Smooth muscle cell (in vitro differentiated cells): ENCODE results near the gene OSBPL7. TPM values are rescaled to one million over a fixed set of nuclear protein-coding genes. Genes with fewer than 3 reads are reported as not detected.

Experiments used
- DNase-seq: peaks from one replicate; lab custom pipeline; 2025; ENCODE audit not compliant: unreplicated experiment; lab: John Stamatoyannopoulos, UW
- H2AFZ ChIP-seq: fragments of 200-600 bp; sonication (generic); 2 replicates; pipeline ENCODE4 v1.6.0; 2016; ENCODE audit warnings: antibody characterized with exemption, low read depth, mild to moderate bottlenecking
- H3F3A ChIP-seq: fragments of 200-600 bp; sonication (generic); 2 replicates; pipeline ENCODE4 v1.6.0; 2017; ENCODE audit warnings: antibody characterized with exemption, low read depth
- H3K27ac ChIP-seq: fragments of 200-600 bp; sonication (generic); 2 replicates; pipeline ENCODE4 v1.5.1; 2016; ENCODE audit warnings: low read depth, mild to moderate bottlenecking
- H3K27me3 ChIP-seq: fragments of 200-600 bp; sonication (generic); 2 replicates; pipeline ENCODE4 v1.6.1; 2016; ENCODE audit warnings: low read depth, mild to moderate bottlenecking
- H3K36me3 ChIP-seq: fragments of 200-600 bp; sonication (generic); 2 replicates; pipeline ENCODE4 v1.5.1; 2016; ENCODE audit warnings: low read depth
- H3K4me1 ChIP-seq: fragments of 200-600 bp; sonication (generic); 2 replicates; pipeline ENCODE4 v1.5.1; 2016; ENCODE audit warnings: low read depth
- H3K4me2 ChIP-seq: fragments of 200-600 bp; sonication (generic); 2 replicates; pipeline ENCODE4 v1.6.0; 2016; ENCODE audit warnings: mild to moderate bottlenecking
- H3K4me3 ChIP-seq: fragments of 200-600 bp; sonication (generic); 2 replicates; pipeline ENCODE4 v1.5.1; 2016; ENCODE audit warnings: mild to moderate bottlenecking
- H3K79me2 ChIP-seq: fragments of 200-600 bp; sonication (generic); 2 replicates; pipeline ENCODE4 v1.6.0; 2016; ENCODE audit warnings: low read depth, mild to moderate bottlenecking
- H3K9ac ChIP-seq: fragments of 200-600 bp; sonication (generic); 2 replicates; pipeline ENCODE4 v1.6.0; 2016; ENCODE audit warnings: low read depth
- H3K9me3 ChIP-seq: fragments of 200-600 bp; sonication (generic); replicated peaks from 2 replicates; pipeline ENCODE4 v1.5.1; 2016; ENCODE audit warnings: low read depth
- H4K20me1 ChIP-seq: fragments of 200-600 bp; sonication (generic); 2 replicates; pipeline ENCODE4 v1.6.0; 2016; ENCODE audit warnings: low read depth
- CTCF ChIP-seq: fragments of 200-600 bp; sonication (generic); IDR thresholded peaks from 2 replicates; pipeline ENCODE4 v1.5.1; 2017; ENCODE audit warnings: borderline replicate concordance, mild to moderate bottlenecking, antibody characterized with exemption; ENCODE audit not compliant: insufficient read depth, poor library complexity, severe bottlenecking
- WGBS: methylation state at CpG from one replicate; pipeline ENCODE4 v1.1.7; 2016; ENCODE audit warnings: low lambda C conversion rate; 5-methylcytosine and 5-hydroxymethylcytosine counted together
- polyA plus RNA-seq: library from polyadenylated mRNA; unstranded; fragments of >200 nt; fragmentation: Nextera tagmentation; extraction: Ambion mirVana; gene quantifications from 2 replicates; pipeline ENCODE4 v1.2.1, GENCODE V29; 2016
- total RNA-seq: library from RNA; depleted of rRNA; stranded (reverse); fragments of >200 nt; gene quantifications from 2 replicates; pipeline ENCODE4 v1.2.3, GENCODE V29; 2014

The OSBPL7 gene
- total and polyA plus RNA-seq, 2 experiments from 2014 or later, result 3.7 to 6.3 TPM

GRCh38 chr17:47844814-47845715, 23.5 kb upstream of the OSBPL7 start:
- no peak for DNase-seq
- Histone ChIP-seq H3K4me2 (peak overlapping the region; percentile 20), H3K79me2 (peaks cover 44% of the 10 kb centered on the region), H2AFZ (no peak overlapping the region), H3K27me3 (no peaks in the 10 kb centered on the region), H3K4me3 (no peak overlapping the region), H3K27ac (no peak overlapping the region), H4K20me1 (peaks cover 40% of the 10 kb centered on the region), H3K9ac (no peak overlapping the region), H3K4me1 (peaks cover 30% of the 10 kb centered on the region), H3F3A (peaks cover 7% of the 10 kb centered on the region), H3K9me3 (no peaks in the 10 kb centered on the region), H3K36me3 (no peaks in the 10 kb centered on the region)
- TF ChIP-seq CTCF, result peak; percentile 33
- WGBS, result 83% methylated on average over 4 of the region's 4 CpGs

GRCh38 chr17:47844227-47844626, 22.6 kb upstream of the OSBPL7 start:
- Histone ChIP-seq H3K27ac (no peak overlapping the region), H4K20me1 (peaks cover 31% of the 10 kb centered on the region), H3K36me3 (no peaks in the 10 kb centered on the region), H3K79me2 (peaks cover 42% of the 10 kb centered on the region), H3K9ac (no peak overlapping the region), H3K4me2 (no peak overlapping the region), H3K4me1 (peaks cover 34% of the 10 kb centered on the region), H3F3A (peaks cover 7% of the 10 kb centered on the region), H3K27me3 (no peaks in the 10 kb centered on the region), H2AFZ (no peak overlapping the region), H3K4me3 (no peak overlapping the region), H3K9me3 (no peaks in the 10 kb centered on the region)
- no peak for TF ChIP-seq CTCF
- DNase-seq, result no peak
- WGBS, result 40% methylated on average over 5 of the region's 5 CpGs

GRCh38 chr17:47843391-47843730, 21.8 kb upstream of the OSBPL7 start:
- peak overlapping the region; percentile 20 for H3K4me2 ChIP-seq
- H4K20me1 ChIP-seq, result peaks cover 23% of the 10 kb centered on the region
- H3K9ac ChIP-seq, result no peak overlapping the region
- DNase-seq, result no peak
- H3K4me1 ChIP-seq, result peaks cover 34% of the 10 kb centered on the region
- H3K4me3 ChIP-seq, result no peak overlapping the region
- H3K36me3 ChIP-seq, result no peaks in the 10 kb centered on the region
- peaks cover 34% of the 10 kb centered on the region for H3K79me2 ChIP-seq
- H3K27me3 ChIP-seq, result no peaks in the 10 kb centered on the region
- TF ChIP-seq CTCF, result no peak
- H3F3A ChIP-seq, result peaks cover 7% of the 10 kb centered on the region
- H2AFZ ChIP-seq, result no peak overlapping the region
- H3K27ac ChIP-seq, result no peak overlapping the region
- 24% methylated on average over 6 of the region's 6 CpGs for WGBS
- H3K9me3 ChIP-seq, result no peaks in the 10 kb centered on the region
